Measurements from ENCODE around the gene NR2C2AP.

DNA sequence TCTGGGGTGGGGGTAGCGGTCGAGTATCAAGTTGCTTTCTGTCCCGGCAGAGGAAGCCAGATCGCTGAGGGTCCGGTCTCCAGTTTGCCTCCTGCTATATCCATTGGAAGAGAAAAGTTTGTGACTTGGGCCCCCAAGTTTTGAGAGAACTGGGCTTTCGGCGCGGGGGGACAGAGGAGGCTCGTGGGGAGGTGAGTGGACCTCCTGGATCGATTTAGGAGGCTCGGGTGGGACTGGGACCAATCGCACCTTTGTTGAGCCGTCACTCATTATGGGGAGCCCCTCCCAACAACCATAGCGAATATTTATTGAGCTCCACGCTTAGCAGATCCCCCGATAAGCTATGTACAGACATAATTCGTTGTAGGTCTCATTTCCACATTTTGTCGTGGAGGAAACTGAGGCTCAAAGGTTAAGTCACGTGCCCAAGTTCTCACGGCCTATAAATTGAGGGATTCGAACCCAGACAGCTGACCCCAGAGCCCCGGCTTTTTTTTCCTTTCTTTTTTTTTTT, 10.2 kb downstream of the NR2C2AP start:
- TF ChIP-seq CTCF (IDR thresholded peaks at IDR 0.05) (no peak), POLR2AphosphoS5 (IDR thresholded peaks at IDR 0.05) (no peak)

All from breast epithelium (tissue), 3 donors.